Measurements from ENCODE around the gene CSNK1G1. TPM values are rescaled to one million over a fixed set of nuclear protein-coding genes. Genes with fewer than 3 reads are reported as not detected.

Gene CSNK1G1
- total RNA-seq, 1 donor from 2014 or later = 12.8 TPM

- no peak for DNase-seq (ENCODE audit: extremely low spot score in 2 of 2)
- intact Hi-C loops (cut with DNase I) = no loop called here
- no peaks in the 10 kb centered on the region for H3K9me3 ChIP-seq
- no peak for TF ChIP-seq POLR2AphosphoS5 (IDR thresholded peaks at IDR 0.05; ENCODE audit: insufficient read depth in 1 of 2, low read depth in 1 of 2)
- TF ChIP-seq, protein P1, sequence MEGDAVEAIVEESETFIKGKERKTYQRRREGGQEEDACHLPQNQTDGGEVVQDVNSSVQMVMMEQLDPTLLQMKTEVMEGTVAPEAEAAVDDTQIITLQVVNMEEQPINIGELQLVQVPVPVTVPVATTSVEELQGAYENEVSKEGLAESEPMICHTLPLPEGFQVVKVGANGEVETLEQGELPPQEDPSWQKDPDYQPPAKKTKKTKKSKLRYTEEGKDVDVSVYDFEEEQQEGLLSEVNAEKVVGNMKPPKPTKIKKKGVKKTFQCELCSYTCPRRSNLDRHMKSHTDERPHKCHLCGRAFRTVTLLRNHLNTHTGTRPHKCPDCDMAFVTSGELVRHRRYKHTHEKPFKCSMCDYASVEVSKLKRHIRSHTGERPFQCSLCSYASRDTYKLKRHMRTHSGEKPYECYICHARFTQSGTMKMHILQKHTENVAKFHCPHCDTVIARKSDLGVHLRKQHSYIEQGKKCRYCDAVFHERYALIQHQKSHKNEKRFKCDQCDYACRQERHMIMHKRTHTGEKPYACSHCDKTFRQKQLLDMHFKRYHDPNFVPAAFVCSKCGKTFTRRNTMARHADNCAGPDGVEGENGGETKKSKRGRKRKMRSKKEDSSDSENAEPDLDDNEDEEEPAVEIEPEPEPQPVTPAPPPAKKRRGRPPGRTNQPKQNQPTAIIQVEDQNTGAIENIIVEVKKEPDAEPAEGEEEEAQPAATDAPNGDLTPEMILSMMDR (IDR thresholded peaks at IDR 0.05) = no peak
- no peak overlapping the region for H3K27ac ChIP-seq
- peaks cover 0 to 27% of the 10 kb centered on the region in 2 donors for H3K36me3 ChIP-seq
- H3K4me3 ChIP-seq = no peak overlapping the region
- H3K27me3 ChIP-seq = no peaks in the 10 kb centered on the region
- H3K4me1 ChIP-seq = peaks cover 11% of the 10 kb centered on the region
Observed at GRCh38 chr15:64146885-64147681, 208.9 kb downstream of the CSNK1G1 start.

DNA sequence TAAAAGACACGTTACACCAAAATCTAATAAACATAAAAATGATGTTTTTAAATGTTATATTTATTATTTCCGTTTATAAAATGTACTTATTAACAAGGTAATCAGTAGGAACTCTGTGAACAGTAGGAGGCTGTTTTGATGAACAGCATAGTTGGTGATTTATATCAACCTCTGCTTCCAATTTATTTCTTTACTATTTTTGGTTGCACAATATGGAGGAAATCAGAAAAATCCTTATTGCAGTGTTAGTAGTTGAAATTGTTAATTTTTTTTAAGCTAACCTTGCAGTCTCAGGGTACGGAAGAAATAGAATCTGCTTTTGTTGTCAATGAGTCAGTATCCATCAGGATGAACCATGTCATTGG lies 209.5 kb downstream of the CSNK1G1 start:
- DNase-seq (ENCODE audit: extremely low spot score in 2 of 2) = no peak
- H3K36me3 ChIP-seq = peaks cover 0 to 32% of the 10 kb centered on the region in 2 donors
- H3K9me3 ChIP-seq = no peaks in the 10 kb centered on the region
- H3K27ac ChIP-seq = no peak overlapping the region
- intact Hi-C loops (cut with DNase I) = no loop called here
- no peaks in the 10 kb centered on the region for H3K27me3 ChIP-seq
- TF ChIP-seq, protein P1 (IDR thresholded peaks at IDR 0.05) = no peak
- TF ChIP-seq POLR2A (IDR thresholded peaks at IDR 0.05) (no peak), POLR2AphosphoS5 (IDR thresholded peaks at IDR 0.05; ENCODE audit: insufficient read depth in 1 of 2, low read depth in 1 of 2) (no peak)
- peaks cover 5% of the 10 kb centered on the region for H3K4me1 ChIP-seq
- no peak overlapping the region for H3K4me3 ChIP-seq

DNA sequence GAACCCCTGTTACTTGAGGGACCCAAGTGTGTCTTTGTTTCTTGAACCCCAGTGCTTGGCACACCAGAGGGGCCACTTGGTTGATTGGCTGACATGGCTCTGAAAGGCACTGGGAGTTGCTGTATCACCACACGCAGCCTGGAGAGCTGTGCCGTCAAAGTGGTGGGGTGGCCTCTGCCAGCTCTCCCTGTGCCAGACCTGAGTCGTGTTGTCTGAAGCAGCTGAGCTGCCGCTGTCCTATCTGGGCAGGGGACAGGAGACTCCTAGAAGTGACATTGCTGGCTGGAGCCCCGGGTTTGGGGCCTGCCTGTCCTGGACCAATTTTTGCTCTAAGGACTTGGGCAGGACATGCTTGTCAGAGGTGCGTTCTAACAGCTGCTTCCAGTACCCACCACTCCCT lies 209.9 kb downstream of the CSNK1G1 start:
- TF ChIP-seq POLR2A (IDR thresholded peaks at IDR 0.05) = no peak
- no peak for TF ChIP-seq POLR2AphosphoS5 (IDR thresholded peaks at IDR 0.05; ENCODE audit: insufficient read depth in 1 of 2, low read depth in 1 of 2)
- TF ChIP-seq, protein P1 (IDR thresholded peaks at IDR 0.05) = no peak
- Histone ChIP-seq H3K36me3 (peaks cover 0 to 37% of the 10 kb centered on the region in 2 donors), H3K9me3 (no peaks in the 10 kb centered on the region), H3K27ac (no peak overlapping the region), H3K27me3 (no peaks in the 10 kb centered on the region), H3K4me3 (no peak overlapping the region), H3K4me1 (peaks cover under 1% of the 10 kb centered on the region)
- intact Hi-C loops (cut with DNase I) = no loop called here
- no peak for DNase-seq (ENCODE audit: extremely low spot score in 2 of 2)

DNA sequence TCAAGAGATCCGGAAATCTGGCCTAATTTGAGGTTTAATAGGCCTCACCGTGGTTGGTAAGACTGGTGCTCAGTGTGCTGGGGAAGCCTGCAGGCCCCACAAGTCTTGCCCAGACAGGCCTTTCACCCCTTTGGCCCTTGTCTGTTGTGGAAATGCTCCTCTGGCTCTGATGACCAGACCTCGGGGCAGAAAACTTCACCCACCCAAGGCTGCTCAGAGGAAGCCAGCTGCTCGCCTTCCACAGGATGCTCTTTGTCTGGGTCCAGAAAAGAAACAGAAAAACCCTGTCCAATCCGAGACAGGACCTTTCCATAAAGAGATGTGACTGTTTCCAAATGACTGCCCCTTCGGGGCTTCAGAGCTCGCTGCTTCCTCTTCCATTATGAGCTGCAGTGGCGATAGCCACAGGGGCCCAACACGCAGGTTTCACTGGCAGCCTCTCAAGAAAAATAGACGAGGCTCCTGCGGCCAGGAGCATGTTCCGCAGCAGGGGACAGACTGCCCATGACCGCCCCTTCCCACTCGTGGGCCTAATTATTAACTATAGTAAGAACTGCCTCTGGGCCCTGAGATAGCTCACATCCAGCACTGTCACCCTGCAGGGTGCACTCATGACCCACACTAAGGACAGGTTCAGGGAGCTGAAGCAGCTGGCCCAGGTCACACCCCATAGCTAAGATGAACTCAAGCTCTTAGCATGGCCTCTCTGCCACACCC lies 211.2 kb downstream of the CSNK1G1 start:
- intact Hi-C loops (cut with DNase I) = no loop called here
- peaks cover 0 to 38% of the 10 kb centered on the region in 2 donors for H3K36me3 ChIP-seq
- no peak for TF ChIP-seq POLR2AphosphoS5 (IDR thresholded peaks at IDR 0.05; ENCODE audit: insufficient read depth in 1 of 2, low read depth in 1 of 2)
- TF ChIP-seq POLR2A (IDR thresholded peaks at IDR 0.05) = no peak
- TF ChIP-seq, protein P1 (IDR thresholded peaks at IDR 0.05) = no peak

DNA sequence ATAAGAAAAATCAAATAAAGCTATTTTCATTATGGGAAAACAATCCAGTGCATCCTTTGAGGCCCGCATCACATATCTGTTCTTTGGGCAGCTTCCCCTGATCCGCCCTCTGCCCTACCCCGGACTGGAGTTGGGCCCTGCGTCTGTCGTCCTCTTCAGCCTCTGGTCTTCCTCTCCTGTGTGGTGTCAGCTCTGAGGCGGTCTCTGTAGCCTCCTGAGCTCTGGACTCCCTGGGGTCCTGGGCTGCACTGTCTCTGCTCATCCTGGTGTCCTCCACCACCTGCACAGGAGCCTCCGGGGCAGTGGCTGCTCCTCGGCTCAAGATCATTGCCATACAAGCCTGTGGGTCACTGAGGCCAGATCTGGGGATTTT lies 211.8 kb downstream of the CSNK1G1 start:
- intact Hi-C loops (cut with DNase I) = no loop called here
- Histone ChIP-seq H3K9me3 (no peaks in the 10 kb centered on the region), H3K4me1 (no peaks in the 10 kb centered on the region), H3K27ac (no peak overlapping the region), H3K27me3 (no peaks in the 10 kb centered on the region), H3K36me3 (peaks cover 0 to 38% of the 10 kb centered on the region in 2 donors), H3K4me3 (no peak overlapping the region)
- no peak for DNase-seq (ENCODE audit: extremely low spot score in 2 of 2)
- TF ChIP-seq, protein P1 (IDR thresholded peaks at IDR 0.05) = no peak
- TF ChIP-seq POLR2AphosphoS5 (IDR thresholded peaks at IDR 0.05; ENCODE audit: insufficient read depth in 1 of 2, low read depth in 1 of 2) = no peak
- no peak for TF ChIP-seq POLR2A (IDR thresholded peaks at IDR 0.05)

More for the DNA sequence above, 211.2 kb downstream of the CSNK1G1 start:
- Histone ChIP-seq H3K27me3 (no peaks in the 10 kb centered on the region), H3K9me3 (no peaks in the 10 kb centered on the region), H3K27ac (no peak overlapping the region), H3K4me1 (no peaks in the 10 kb centered on the region), H3K4me3 (no peak overlapping the region)
- no peak for DNase-seq (ENCODE audit: extremely low spot score in 2 of 2)
